Progenitor cell of endocrine pancreas (in vitro differentiated cells): ENCODE data around the gene NDUFB8. TPM values are rescaled to one million over a fixed set of nuclear protein-coding genes. Genes with fewer than 3 reads are reported as not detected.
"Not testable (repeated sequence)": the region's sequence is repeated elsewhere in the genome, so short reads cannot be mapped to it uniquely, and the experiment has no call there.

ENCODE experiments used
- DNase-seq: peaks from one replicate; pipeline ENCODE4 v3.0.0; 2021; ENCODE audit warnings: low spot score; ENCODE audit not compliant: unreplicated experiment
- H3K27ac Mint-ChIP-seq: 2 replicates; pipeline ENCODE4 v1.8.0; 2021; ENCODE audit warnings: mild to moderate bottlenecking, moderate library complexity, mixed read lengths
- H3K27me3 Mint-ChIP-seq: 2 replicates; pipeline ENCODE4 v1.8.0; 2021; ENCODE audit warnings: mixed read lengths
- H3K36me3 Mint-ChIP-seq: 2 replicates; pipeline ENCODE4 v1.8.0; 2022; ENCODE audit warnings: mixed read lengths; ENCODE audit not compliant: insufficient read depth
- H3K4me1 Mint-ChIP-seq: 2 replicates; pipeline ENCODE4 v1.8.0; 2021; ENCODE audit warnings: low read depth, mixed read lengths
- H3K4me3 Mint-ChIP-seq: 2 replicates; pipeline ENCODE4 v1.8.0; 2021; ENCODE audit warnings: low read depth, mild to moderate bottlenecking, moderate library complexity, mixed read lengths
- H3K9me3 Mint-ChIP-seq: 2 replicates; pipeline ENCODE4 v1.8.0; 2021; ENCODE audit warnings: low read depth, mixed read lengths
- CTCF ChIP-seq: fragments of 200-600 bp; sonication (generic); IDR thresholded peaks from one replicate; pipeline ENCODE4 v1.5.0; 2021; ENCODE audit warnings: antibody characterized with exemption, mild to moderate bottlenecking; ENCODE audit not compliant: unreplicated experiment
- long read RNA-seq: library from polyadenylated mRNA; unstranded; transcript quantifications from one replicate; pipeline ENCODE4 v2.0.0, GENCODE V29; 2020
- total RNA-seq: library from RNA; stranded (reverse); gene quantifications from 2 replicates; pipeline ENCODE4 v1.2.1, GENCODE V29; 2021

Gene NDUFB8
- 159 and 167 TPM in 2 replicates for total RNA-seq
- long read RNA-seq, transcript NDUFB8-207 (3 exons, 602 nt), result minor isoform, 11 of 82 reads
- long read RNA-seq, transcript NDUFB8-201 (5 exons, 671 nt), result major isoform, 36 of 82 reads
- long read RNA-seq, transcript NDUFB8-205 (4 exons, 829 nt), result minor isoform, 25 of 82 reads
- long read RNA-seq, partial matches to known transcripts, result 2 of 82 reads
- long read RNA-seq, other reads (novel, unspliced or antisense), result 4 of 82 reads

DNA sequence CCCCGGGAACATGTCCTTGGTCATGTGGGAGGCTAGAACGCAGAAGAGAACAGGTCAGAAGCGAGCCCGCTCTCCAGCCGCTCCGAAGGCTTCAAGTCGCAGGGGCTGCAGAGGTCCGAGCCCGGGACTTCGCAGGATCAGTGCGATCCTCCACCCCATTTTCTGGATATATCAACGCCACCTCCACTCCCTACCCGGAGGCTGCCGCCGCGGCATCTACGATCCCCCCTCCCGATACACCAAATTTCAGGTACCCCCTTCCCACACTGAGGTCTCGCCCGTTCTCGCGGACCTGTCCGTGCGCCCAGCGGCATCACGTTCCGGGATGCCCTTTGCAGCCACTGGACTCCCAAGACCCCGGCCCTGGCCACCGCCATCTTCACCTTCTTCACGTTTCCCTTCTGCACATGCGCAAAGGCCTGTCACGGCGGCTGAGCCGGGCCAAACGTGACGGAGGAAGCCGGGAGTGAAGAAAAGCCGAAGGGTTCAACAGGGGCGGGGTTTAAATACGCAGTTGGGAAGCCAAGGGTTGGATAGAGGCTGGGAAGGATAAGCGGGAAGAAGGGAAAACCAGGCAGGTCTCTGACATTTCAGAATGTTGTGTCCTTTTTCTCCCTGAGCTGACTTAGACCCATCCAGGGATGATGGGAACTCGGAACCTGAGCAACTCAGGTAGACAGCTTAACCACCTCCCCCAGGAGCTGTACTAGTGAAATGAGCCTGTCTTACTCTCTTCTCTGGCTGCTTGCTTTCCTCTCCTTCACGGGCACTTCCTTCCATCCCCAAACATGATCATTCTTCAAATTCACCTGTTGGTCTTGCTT, at the start of gene NDUFB8:
NDUFB8 (minus strand) TSS at position 397 of the 824 bp plus-strand sequence; CDS start at position 377, 20 bp downstream.
- Mint-ChIP-seq H3K36me3 (peaks cover 7% of the 10 kb centered on the region), H3K4me1 (peaks cover 16% of the 10 kb centered on the region), H3K4me3 (peak within 1 kb of the TSS; percentile 99), H3K27me3 (no peaks in the 10 kb centered on the region), H3K9me3 (no peaks in the 10 kb centered on the region), H3K27ac (peak within 1 kb of the TSS; percentile 95)
- TF ChIP-seq CTCF, result no peak
- peak; percentile 77 for DNase-seq

DNA sequence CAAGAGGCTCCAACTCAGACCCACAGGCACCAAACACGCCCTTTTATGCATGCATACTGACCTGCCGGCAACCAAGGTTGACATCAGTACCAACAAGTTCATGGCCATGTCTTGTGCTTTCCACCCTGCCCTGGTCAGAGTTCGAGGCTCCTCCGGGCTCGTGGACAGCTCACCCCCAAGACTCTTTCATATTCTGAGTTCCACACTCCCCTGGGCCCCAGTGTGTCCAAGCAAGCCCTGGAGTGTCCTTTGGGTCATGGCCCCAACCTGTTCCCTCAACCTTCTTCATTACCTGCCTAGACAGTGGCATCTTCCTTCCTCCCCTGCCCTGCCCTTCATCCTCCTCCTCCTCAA, 46.6 kb upstream of the NDUFB8 start:
- Mint-ChIP-seq H3K27me3 (peaks cover 68% of the 10 kb centered on the region), H3K36me3 (no peaks in the 10 kb centered on the region), H3K4me3 (no peak overlapping the region), H3K27ac (no peak overlapping the region), H3K9me3 (no peaks in the 10 kb centered on the region), H3K4me1 (no peaks in the 10 kb centered on the region)
- no peak for DNase-seq
- TF ChIP-seq CTCF, result no peak

DNA sequence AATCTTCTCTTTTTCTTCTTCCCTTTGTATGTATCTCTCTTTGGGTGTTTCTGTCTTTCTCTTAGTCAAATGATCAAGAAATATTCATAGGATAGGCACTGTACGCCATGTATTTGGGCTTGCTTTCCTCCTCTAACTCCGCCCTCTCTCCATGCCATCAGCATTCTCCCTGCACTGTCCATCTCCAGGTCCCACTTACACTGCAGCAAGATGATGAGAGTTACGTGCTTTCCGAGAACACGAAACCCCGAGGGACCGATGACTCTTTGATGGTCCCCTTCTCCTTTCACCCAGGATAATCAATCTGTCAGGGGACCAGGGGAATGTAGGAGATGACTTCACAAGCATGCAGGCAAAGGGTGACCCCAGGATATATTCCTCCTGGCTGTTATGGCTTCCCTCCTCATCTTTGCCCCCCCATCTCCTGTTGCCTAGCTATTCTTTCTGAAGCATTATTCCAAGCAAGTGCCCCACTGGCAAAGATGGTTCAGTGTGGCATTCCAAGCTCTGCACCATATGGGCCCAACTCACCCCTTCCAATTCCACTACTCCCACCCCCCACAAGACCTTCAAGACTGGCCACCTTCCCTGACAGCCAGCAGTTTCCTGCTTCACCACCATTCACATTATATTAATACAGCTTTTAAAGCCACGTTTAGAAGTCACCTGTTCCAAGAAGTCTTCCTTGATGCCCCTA, 46.1 kb upstream of the NDUFB8 start:
- TF ChIP-seq CTCF, result no peak
- peaks cover 63% of the 10 kb centered on the region for H3K27me3 Mint-ChIP-seq
- no peak overlapping the region for H3K4me3 Mint-ChIP-seq
- H3K27ac Mint-ChIP-seq, result no peak overlapping the region
- no peak for DNase-seq
- no peaks in the 10 kb centered on the region for H3K4me1 Mint-ChIP-seq
- no peaks in the 10 kb centered on the region for H3K36me3 Mint-ChIP-seq
- H3K9me3 Mint-ChIP-seq, result no peaks in the 10 kb centered on the region

DNA sequence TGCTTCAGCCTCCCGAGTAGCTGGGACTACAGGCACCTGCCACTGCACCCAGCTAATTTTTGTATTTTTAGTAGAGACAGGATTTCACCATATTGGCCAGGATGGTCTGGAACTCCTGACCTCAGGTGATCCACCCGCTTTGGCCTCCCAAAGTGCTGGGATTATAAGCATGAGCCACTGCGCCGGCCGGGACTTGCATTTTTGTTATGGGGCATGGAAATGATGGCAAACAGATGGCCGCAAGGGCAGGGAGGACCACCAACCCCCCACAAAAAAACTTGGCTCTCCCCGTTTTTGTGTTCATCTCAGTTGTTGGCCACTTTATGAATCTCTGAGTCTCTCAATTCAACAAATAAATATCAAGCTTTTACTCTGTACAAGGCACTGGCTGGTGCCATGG, 45.5 kb upstream of the NDUFB8 start:
- H3K36me3 Mint-ChIP-seq, H3K9me3 Mint-ChIP-seq, DNase-seq, H3K27ac Mint-ChIP-seq, H3K4me1 Mint-ChIP-seq, H3K4me3 Mint-ChIP-seq: not testable (repeated sequence)
- peaks cover 60% of the 10 kb centered on the region for H3K27me3 Mint-ChIP-seq

GRCh38 chr10:100571084-100571856, 41.6 kb upstream of the NDUFB8 start:
- TF ChIP-seq CTCF, result no peak
- no peak for DNase-seq
- no peak overlapping the region for H3K27ac Mint-ChIP-seq
- H3K9me3 Mint-ChIP-seq, result no peaks in the 10 kb centered on the region
- no peaks in the 10 kb centered on the region for H3K36me3 Mint-ChIP-seq
- no peak overlapping the region for H3K4me3 Mint-ChIP-seq
- peaks cover 24% of the 10 kb centered on the region for H3K27me3 Mint-ChIP-seq
- no peaks in the 10 kb centered on the region for H3K4me1 Mint-ChIP-seq
